ENCODE measurements around the gene TMPRSS11D.

DNA sequence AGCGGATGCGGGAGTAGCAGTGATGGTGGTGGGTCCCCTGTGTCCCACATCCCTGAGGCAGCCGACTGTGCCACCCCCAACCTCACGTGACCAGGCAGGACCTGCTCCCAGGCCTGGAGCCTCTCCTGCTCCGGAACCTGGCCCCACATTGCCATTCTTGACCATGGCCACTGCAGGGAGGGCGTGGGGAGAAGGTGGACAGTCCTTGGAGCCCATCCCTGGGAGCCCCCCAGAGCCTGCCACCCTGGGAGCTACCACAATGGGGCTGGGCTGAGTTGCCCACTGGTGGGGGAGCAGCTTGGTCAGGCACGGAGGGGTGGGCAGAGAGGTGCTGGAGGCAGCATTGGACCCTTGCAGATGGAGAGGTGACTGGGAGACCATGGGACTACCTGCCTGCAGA lies 42.7 kb upstream of the TMPRSS11D start:
- TF ChIP-seq, protein P1, sequence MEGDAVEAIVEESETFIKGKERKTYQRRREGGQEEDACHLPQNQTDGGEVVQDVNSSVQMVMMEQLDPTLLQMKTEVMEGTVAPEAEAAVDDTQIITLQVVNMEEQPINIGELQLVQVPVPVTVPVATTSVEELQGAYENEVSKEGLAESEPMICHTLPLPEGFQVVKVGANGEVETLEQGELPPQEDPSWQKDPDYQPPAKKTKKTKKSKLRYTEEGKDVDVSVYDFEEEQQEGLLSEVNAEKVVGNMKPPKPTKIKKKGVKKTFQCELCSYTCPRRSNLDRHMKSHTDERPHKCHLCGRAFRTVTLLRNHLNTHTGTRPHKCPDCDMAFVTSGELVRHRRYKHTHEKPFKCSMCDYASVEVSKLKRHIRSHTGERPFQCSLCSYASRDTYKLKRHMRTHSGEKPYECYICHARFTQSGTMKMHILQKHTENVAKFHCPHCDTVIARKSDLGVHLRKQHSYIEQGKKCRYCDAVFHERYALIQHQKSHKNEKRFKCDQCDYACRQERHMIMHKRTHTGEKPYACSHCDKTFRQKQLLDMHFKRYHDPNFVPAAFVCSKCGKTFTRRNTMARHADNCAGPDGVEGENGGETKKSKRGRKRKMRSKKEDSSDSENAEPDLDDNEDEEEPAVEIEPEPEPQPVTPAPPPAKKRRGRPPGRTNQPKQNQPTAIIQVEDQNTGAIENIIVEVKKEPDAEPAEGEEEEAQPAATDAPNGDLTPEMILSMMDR (IDR thresholded peaks at IDR 0.05), result no peak
- no peak for TF ChIP-seq POLR2A (IDR thresholded peaks at IDR 0.05)

All from esophagus squamous epithelium (tissue), 4 donors.